GM23338 (cell line): Measurements from ENCODE around the gene CDH4.

ENCODE experiments used
- CTCF ChIP-seq, 2 experiments: fragments of 200-600 bp in 1 of 2; sonication (generic) in 1 of 2; conservative IDR thresholded peaks; 2 replicates each; pipeline versions ENCODE4 v1.5.1 to v1.6.1; 2016 to 2017; ENCODE audit warnings: antibody characterized with exemption in 2 of 2, low read depth in 2 of 2, mild to moderate bottlenecking in 2 of 2, moderate library complexity in 1 of 2
- EZH2 ChIP-seq: fragments of 200-600 bp; sonication (generic); IDR thresholded peaks from one replicate; pipeline ENCODE4 v1.8.0; 2017; ENCODE audit warnings: antibody characterized with exemption, mild to moderate bottlenecking, low read depth; ENCODE audit not compliant: unreplicated experiment
- JUNB ChIP-seq: IDR thresholded peaks from one replicate; pipeline ENCODE4 v1.6.1; 2016; ENCODE audit warnings: antibody characterized with exemption; ENCODE audit not compliant: unreplicated experiment
- POLR2AphosphoS5 ChIP-seq: IDR thresholded peaks from 2 replicates; pipeline ENCODE4 v1.6.1; 2016; ENCODE audit warnings: antibody characterized with exemption, low read depth

GRCh38 chr20:61758564-61759200, 506.6 kb downstream of the CDH4 start:
- no peak for TF ChIP-seq CTCF (conservative IDR thresholded peaks at IDR 0.05; ENCODE audit: low read depth in 2 of 2)
- no peak for TF ChIP-seq POLR2AphosphoS5
- no peak for TF ChIP-seq JUNB
- TF ChIP-seq EZH2, result no peak
